Head of caudate nucleus (tissue), 42 donors: ENCODE data around the gene TIPARP.

ENCODE experiments used
- DNase-seq, 42 donors: peaks; one replicate each; pipeline versions ENCODE4 v3.0.0 to v3.0.0-alpha.2; 2020 to 2021; ENCODE audit warnings: mixed read lengths in 7 of 42
- intact Hi-C: fragments of 100-400 bp; cut with DNase I; formaldehyde crosslinking; loops from one replicate; pipeline ENCODE4 v1.15.0; 2022

TIPARP gene

GRCh38 chr3:156674046-156674910 lies at the start of gene TIPARP:
TIPARP (plus strand) TSS chr3:156674590; CDS start chr3:156677698, 3,108 bp downstream.
- intact Hi-C loops: loop anchor here (2.0 to 5.0 kb wide), 3 partner anchors 119 to 415 kb away; partner anchors contain the start of genes LEKR1 and SSR3
- peak; percentile 96 to 100 (median 99) for DNase-seq

GRCh38 chr3:156626104-156626503 lies 48.3 kb upstream of the TIPARP start:
- intact Hi-C loops: no loop called here
- peak; percentile 26 to 91 (median 68) for DNase-seq

- intact Hi-C loops: no loop called here
- no peak for DNase-seq
Measured at GRCh38 chr3:156627946-156628569, 46.3 kb upstream of the TIPARP start.

GRCh38 chr3:156628836-156629618 lies 45.4 kb upstream of the TIPARP start:
- intact Hi-C loops: no loop called here
- DNase-seq: no peak

- no peak for DNase-seq
- intact Hi-C loops: no loop called here
Measured at GRCh38 chr3:156630081-156630772, 44.2 kb upstream of the TIPARP start.

GRCh38 chr3:156630773-156631093 lies 43.7 kb upstream of the TIPARP start:
- DNase-seq: no peak
- intact Hi-C loops: no loop called here

GRCh38 chr3:156631323-156631722 lies 43.1 kb upstream of the TIPARP start:
- intact Hi-C loops: no loop called here
- DNase-seq: peak in 3 of 42 donors; percentile 16 to 23 (median 18)

GRCh38 chr3:156632601-156633000 lies 41.8 kb upstream of the TIPARP start:
- intact Hi-C loops: no loop called here
- no peak for DNase-seq

- peak in 2 of 42 donors; percentile 28 to 39 for DNase-seq
- intact Hi-C loops: no loop called here
Measured at GRCh38 chr3:156633335-156633734, 41.1 kb upstream of the TIPARP start.

- no peak for DNase-seq
- intact Hi-C loops: no loop called here
Measured at GRCh38 chr3:156635034-156635433, 39.4 kb upstream of the TIPARP start.

GRCh38 chr3:156635973-156636372 lies 38.4 kb upstream of the TIPARP start:
- intact Hi-C loops: no loop called here
- DNase-seq: no peak

GRCh38 chr3:156637480-156638022 lies 36.8 kb upstream of the TIPARP start:
- intact Hi-C loops: no loop called here
- DNase-seq: no peak

- intact Hi-C loops: no loop called here
- DNase-seq: no peak
Measured at GRCh38 chr3:156638271-156638670, 36.1 kb upstream of the TIPARP start.

GRCh38 chr3:156639414-156640023 lies 34.9 kb upstream of the TIPARP start:
- DNase-seq: no peak
- intact Hi-C loops: no loop called here

- no peak for DNase-seq
- intact Hi-C loops: no loop called here
Measured at GRCh38 chr3:156641618-156641975, 32.8 kb upstream of the TIPARP start.

- intact Hi-C loops: no loop called here
- peak in 12 of 42 donors; percentile 11 to 61 (median 32) for DNase-seq
Measured at GRCh38 chr3:156642750-156643728, 31.4 kb upstream of the TIPARP start.

GRCh38 chr3:156643729-156644389 lies 30.5 kb upstream of the TIPARP start:
- intact Hi-C loops: no loop called here
- peak in 20 of 42 donors; percentile 8 to 51 (median 27) for DNase-seq
